Prostate gland (tissue), 2 donors: ENCODE measurements around the gene CNTF. TPM values are rescaled to one million over a fixed set of nuclear protein-coding genes. Genes with fewer than 3 reads are reported as not detected.

Experiments
- DNase-seq: peaks from one replicate; pipeline ENCODE4 v3.0.0-alpha.2; 2019; ENCODE audit warnings: low spot score
- H3K27ac ChIP-seq, 2 donors: fragments of 200-600 bp; sonication (generic); 2 replicates each; pipeline ENCODE4 v1.5.1; 2017 to 2019
- H3K27me3 ChIP-seq: fragments of 200-600 bp; sonication (generic); replicated peaks from 2 replicates; pipeline ENCODE4 v1.5.1; 2019; ENCODE audit not compliant: insufficient read depth
- H3K36me3 ChIP-seq, 2 donors: fragments of 200-600 bp; sonication (generic); 1 replicate in 1 of 2; 2 replicates in 1 of 2; pipeline versions ENCODE4 v1.5.1 to v1.8.1; 2017 to 2019
- H3K4me1 ChIP-seq: fragments of 200-600 bp; sonication (generic); replicated peaks from 2 replicates; pipeline ENCODE4 v1.5.1; 2019
- H3K4me3 ChIP-seq, 2 donors: fragments of 200-600 bp; sonication (generic); 2 replicates each; pipeline ENCODE4 v1.5.1; 2017 to 2019
- H3K9me3 ChIP-seq: fragments of 200-600 bp; sonication (generic); 2 replicates; pipeline ENCODE4 v1.5.1; 2017
- CTCF ChIP-seq, 4 experiments: fragments of 200-600 bp in 2 of 4; fragments of 450-650 bp in 2 of 4; sonication (generic) in 2 of 4; IDR thresholded peaks; 1 replicate in 3 of 4; 2 replicates in 1 of 4; pipeline ENCODE4 v1.5.1; 2016 to 2019; ENCODE audit warnings: antibody characterized with exemption in 4 of 4, mild to moderate bottlenecking in 2 of 4, moderate library complexity in 2 of 4
- POLR2A ChIP-seq: fragments of 450-650 bp; IDR thresholded peaks from one replicate; pipeline ENCODE4 v1.6.1; 2016; ENCODE audit warnings: antibody characterized with exemption, mild to moderate bottlenecking
- POLR2AphosphoS5 ChIP-seq: sonication (generic); formaldehyde crosslinking; IDR thresholded peaks from one replicate; pipeline ENCODE4 v1.6.1; 2017; ENCODE audit warnings: antibody characterized with exemption
- WGBS: methylation state at CpG from one replicate; pipeline ENCODE4 v1.1.5; 2018; 5-methylcytosine and 5-hydroxymethylcytosine counted together
- intact Hi-C: fragments of 100-400 bp; cut with DNase I; formaldehyde crosslinking; loops from one replicate; pipeline ENCODE4 v1.14.2; 2022
- total RNA-seq, 2 donors: library from RNA; depleted of rRNA; stranded (reverse); fragments of >200 nt; gene quantifications; one replicate each; pipeline ENCODE4 v1.1.0, GENCODE V29; 2016

Gene CNTF
- total RNA-seq, 2 donors from 2014 or later: 0.74 TPM; not detected in 1

- Histone ChIP-seq H3K27me3 (no peaks in the 10 kb centered on the region), H3K4me1 (no peaks in the 10 kb centered on the region), H3K9me3 (no peaks in the 10 kb centered on the region), H3K4me3 (no peak overlapping the region), H3K36me3 (no peaks in the 10 kb centered on the region), H3K27ac (no peak overlapping the region)
- intact Hi-C loops: no loop called here
- no peak for TF ChIP-seq CTCF (IDR thresholded peaks at IDR 0.05)
- no peak for TF ChIP-seq POLR2AphosphoS5
- TF ChIP-seq POLR2A: no peak
- DNase-seq: no peak
- 92% methylated on average over 4 of the region's 4 CpGs for WGBS
Observed at GRCh38 chr11:58625826-58626460, 3.5 kb downstream of the CNTF start.

DNA sequence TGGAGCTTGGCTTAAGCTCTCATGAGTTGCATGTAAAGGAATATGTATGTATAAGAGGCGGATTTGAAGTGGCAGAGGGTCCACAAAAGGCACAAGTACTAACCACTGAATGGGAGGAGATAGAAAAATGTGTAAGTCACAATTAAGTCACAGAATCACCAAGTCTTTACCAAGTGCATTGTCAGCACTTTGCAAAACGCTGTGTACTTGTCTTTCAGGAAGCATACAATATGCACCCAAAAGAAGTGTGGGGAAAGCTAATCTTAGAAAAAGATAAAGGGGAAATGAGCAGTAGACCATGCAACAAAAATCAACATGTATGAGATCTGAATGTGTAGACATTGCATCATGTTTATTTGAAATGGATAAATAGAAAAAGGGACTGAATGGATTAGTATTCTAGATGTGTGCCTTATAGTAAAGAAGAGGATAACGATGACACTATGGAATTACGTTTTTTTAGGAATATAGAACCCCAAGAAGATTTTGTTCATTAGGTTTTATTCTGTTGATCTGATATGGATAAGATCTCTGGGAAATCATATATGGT is 4.5 kb downstream of the CNTF start:
- intact Hi-C loops: no loop called here
- no peak for DNase-seq
- no peak for TF ChIP-seq POLR2A
- no peak for TF ChIP-seq CTCF (IDR thresholded peaks at IDR 0.05)
- no peak for TF ChIP-seq POLR2AphosphoS5
- no peaks in the 10 kb centered on the region for H3K9me3 ChIP-seq
- 80% methylated on average over 4 of the region's 4 CpGs for WGBS
- no peaks in the 10 kb centered on the region for H3K27me3 ChIP-seq
- no peaks in the 10 kb centered on the region for H3K4me1 ChIP-seq
- no peaks in the 10 kb centered on the region for H3K36me3 ChIP-seq
- no peak overlapping the region for H3K27ac ChIP-seq
- no peak overlapping the region for H3K4me3 ChIP-seq

- WGBS: 86% methylated on average over 3 of the region's 3 CpGs
- Histone ChIP-seq H3K9me3 (no peaks in the 10 kb centered on the region), H3K27ac (no peak overlapping the region), H3K4me3 (no peak overlapping the region), H3K36me3 (no peaks in the 10 kb centered on the region), H3K4me1 (no peaks in the 10 kb centered on the region), H3K27me3 (no peaks in the 10 kb centered on the region)
- TF ChIP-seq POLR2A (no peak), CTCF (IDR thresholded peaks at IDR 0.05) (no peak), POLR2AphosphoS5 (no peak)
- no peak for DNase-seq
- intact Hi-C loops: no loop called here
Observed at GRCh38 chr11:58628446-58628845, 6.0 kb downstream of the CNTF start.

DNA sequence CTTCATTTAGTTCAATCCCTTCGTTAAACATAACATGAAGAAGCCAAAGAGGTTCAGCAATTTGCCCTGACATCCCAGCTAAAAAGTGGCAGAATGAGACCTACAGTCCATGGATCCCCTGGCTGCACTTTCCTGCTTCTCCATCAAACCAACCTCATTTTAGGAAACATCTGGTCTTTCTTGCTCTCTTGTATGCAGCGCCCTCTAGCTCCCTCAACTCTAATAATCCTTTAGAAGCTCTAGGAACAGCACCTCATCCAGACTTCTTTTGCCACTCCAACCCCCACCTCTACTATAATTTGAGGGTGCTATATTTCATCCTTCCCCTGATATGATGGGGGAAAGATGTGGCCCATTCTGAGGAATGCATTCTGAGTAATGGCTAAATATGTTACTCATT is 7.4 kb downstream of the CNTF start:
- H3K9me3 ChIP-seq: no peaks in the 10 kb centered on the region
- TF ChIP-seq CTCF (IDR thresholded peaks at IDR 0.05) (peak in 2 of 4 experiments; percentile 15 to 26), POLR2A (no peak)
- H3K4me1 ChIP-seq: no peaks in the 10 kb centered on the region
- no peaks in the 10 kb centered on the region for H3K36me3 ChIP-seq
- H3K27me3 ChIP-seq: no peaks in the 10 kb centered on the region
- H3K4me3 ChIP-seq: no peak overlapping the region
- WGBS: 48% methylated on average over 2 of the region's 2 CpGs
- intact Hi-C loops: no loop called here
- DNase-seq: no peak
- no peak overlapping the region for H3K27ac ChIP-seq

GRCh38 chr11:58631378-58631777 is 8.9 kb downstream of the CNTF start:
- Histone ChIP-seq H3K9me3 (no peaks in the 10 kb centered on the region), H3K4me1 (no peaks in the 10 kb centered on the region), H3K27ac (no peak overlapping the region), H3K27me3 (no peaks in the 10 kb centered on the region), H3K4me3 (no peak overlapping the region), H3K36me3 (no peaks in the 10 kb centered on the region)
- TF ChIP-seq POLR2AphosphoS5 (no peak), POLR2A (no peak), CTCF (IDR thresholded peaks at IDR 0.05) (no peak)
- WGBS: 89% methylated on average over 3 of the region's 3 CpGs
- intact Hi-C loops: no loop called here
- DNase-seq: no peak
